ENCODE measurements around the gene MRPS12.

MRPS12 gene

DNA sequence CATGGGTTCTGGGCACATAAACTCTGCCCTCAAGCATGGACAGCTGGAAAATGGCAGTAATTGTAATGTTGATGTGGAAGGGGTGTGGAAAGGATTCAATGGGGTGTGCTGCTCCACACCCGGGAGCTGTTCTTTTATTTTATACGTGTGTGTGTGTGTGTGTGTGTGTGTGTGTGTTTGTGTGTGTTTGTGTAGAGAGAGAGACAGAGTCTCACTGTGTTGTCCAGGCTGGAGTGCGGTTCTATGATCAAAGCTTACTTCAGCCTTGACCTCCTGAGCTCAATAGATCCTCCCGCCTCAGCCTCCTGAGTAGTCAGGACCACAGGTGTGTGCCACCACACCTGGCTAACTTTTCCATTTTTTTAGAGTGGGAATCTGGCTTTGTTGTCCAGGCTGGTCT, 2.8 kb downstream of the MRPS12 start:
- H3K9me3 ChIP-seq (ENCODE audit: control insufficient read depth, insufficient read depth, low read depth, low read length): no peaks in the 10 kb centered on the region
- no peak overlapping the region for H3K27ac ChIP-seq (ENCODE audit: extremely low read depth, low read depth, low read length)
- peaks cover 10% of the 10 kb centered on the region; the same call in 1 of the 2 replicates for H3K4me1 ChIP-seq (ENCODE audit: control insufficient read depth, insufficient read depth, low read length)
- peaks cover 26 to 33% of the 10 kb centered on the region in 2 experiments for H3K36me3 ChIP-seq (ENCODE audit: control insufficient read depth in 2 of 2, insufficient read depth in 1 of 2, low read length in 2 of 2)
- CTCF ChIA-PET: interaction anchor here (0.5 to 5.3 kb wide), 26 partner anchors 8 to 887 kb away, joined by 3 to 60 read pairs (median 4); partner anchors contain the start of gene FAM98C
- H3K4me3 ChIP-seq (ENCODE audit: low read depth, low read length): no peak overlapping the region
- POLR2A ChIA-PET: interaction anchor here (0.7 to 1.6 kb wide), 5 partner anchors 42 to 559 kb away, joined by 3 to 6 read pairs (median 4); partner anchors contain the start of genes FAM98C, FBXO17 and PSMD8
- TF ChIP-seq ZNF292 (tag by site-specific recombination; IDR thresholded peaks at IDR 0.05; ENCODE audit: borderline replicate concordance, low read depth) (no peak), ZNF354C (tag by site-specific recombination; IDR thresholded peaks at IDR 0.05; ENCODE audit: borderline replicate concordance, low read depth) (no peak), ZNF585B (tag by site-specific recombination; IDR thresholded peaks at IDR 0.05) (no peak), ZBTB20 (tag by site-specific recombination; IDR thresholded peaks at IDR 0.05) (no peak), ZNF654 (tag by site-specific recombination; IDR thresholded peaks at IDR 0.05; ENCODE audit: low read depth) (no peak), ZBTB8A (tag by site-specific recombination; IDR thresholded peaks at IDR 0.05) (no peak), ZNF704 (tag by site-specific recombination; IDR thresholded peaks at IDR 0.05) (no peak), ZNF157 (tag by site-specific recombination; IDR thresholded peaks at IDR 0.05) (no peak), ZNF660 (tag by site-specific recombination; IDR thresholded peaks at IDR 0.05) (no peak), ZSCAN16 (tag by site-specific recombination; IDR thresholded peaks at IDR 0.05) (no peak), ZNF274 (IDR thresholded peaks at IDR 0.05; ENCODE audit: low read length) (no peak), ZNF274 (tag by site-specific recombination; IDR thresholded peaks at IDR 0.05; ENCODE audit: borderline replicate concordance) (peak; percentile 47; the same call in 1 of the 2 replicates), ZNF121 (tag by site-specific recombination; IDR thresholded peaks at IDR 0.05) (peak; percentile 89), ZNF155 (tag by site-specific recombination; IDR thresholded peaks at IDR 0.05) (0 out of 2 replicates have a peak, but pooled peaks have one; percentile 0), ZNF324 (tag by site-specific recombination; IDR thresholded peaks at IDR 0.05) (no peak), ZNF76 (tag by site-specific recombination; IDR thresholded peaks at IDR 0.05; ENCODE audit: borderline replicate concordance, low read depth) (no peak), BCL11B (tag by site-specific recombination; IDR thresholded peaks at IDR 0.05; ENCODE audit: low read depth) (no peak), ZNF776 (tag by site-specific recombination; IDR thresholded peaks at IDR 0.05; ENCODE audit: borderline replicate concordance) (no peak), ZNF146 (tag by site-specific recombination; IDR thresholded peaks at IDR 0.05) (no peak), ZNF48 (tag by site-specific recombination; IDR thresholded peaks at IDR 0.05) (no peak), ZNF843 (tag by site-specific recombination; IDR thresholded peaks at IDR 0.05) (no peak), ZNF549 (tag by site-specific recombination; IDR thresholded peaks at IDR 0.05) (no peak), ZNF514 (tag by site-specific recombination; IDR thresholded peaks at IDR 0.05) (no peak), ZNF23 (tag by site-specific recombination; IDR thresholded peaks at IDR 0.05; ENCODE audit: borderline replicate concordance) (no peak), ZBTB48 (tag by site-specific recombination; IDR thresholded peaks at IDR 0.05) (no peak), ZNF792 (tag by site-specific recombination; IDR thresholded peaks at IDR 0.05) (no peak), ZSCAN4 (tag by site-specific recombination; IDR thresholded peaks at IDR 0.05) (peak; percentile 56; the same call in 1 of the 2 replicates)
- TF ChIP-seq, protein P1, sequence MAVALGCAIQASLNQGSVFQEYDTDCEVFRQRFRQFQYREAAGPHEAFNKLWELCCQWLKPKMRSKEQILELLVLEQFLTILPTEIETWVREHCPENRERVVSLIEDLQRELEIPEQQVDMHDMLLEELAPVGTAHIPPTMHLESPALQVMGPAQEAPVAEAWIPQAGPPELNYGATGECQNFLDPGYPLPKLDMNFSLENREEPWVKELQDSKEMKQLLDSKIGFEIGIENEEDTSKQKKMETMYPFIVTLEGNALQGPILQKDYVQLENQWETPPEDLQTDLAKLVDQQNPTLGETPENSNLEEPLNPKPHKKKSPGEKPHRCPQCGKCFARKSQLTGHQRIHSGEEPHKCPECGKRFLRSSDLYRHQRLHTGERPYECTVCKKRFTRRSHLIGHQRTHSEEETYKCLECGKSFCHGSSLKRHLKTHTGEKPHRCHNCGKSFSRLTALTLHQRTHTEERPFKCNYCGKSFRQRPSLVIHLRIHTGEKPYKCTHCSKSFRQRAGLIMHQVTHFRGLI (tag by site-specific recombination; IDR thresholded peaks at IDR 0.05): no peak
- TF ChIP-seq, protein P2, sequence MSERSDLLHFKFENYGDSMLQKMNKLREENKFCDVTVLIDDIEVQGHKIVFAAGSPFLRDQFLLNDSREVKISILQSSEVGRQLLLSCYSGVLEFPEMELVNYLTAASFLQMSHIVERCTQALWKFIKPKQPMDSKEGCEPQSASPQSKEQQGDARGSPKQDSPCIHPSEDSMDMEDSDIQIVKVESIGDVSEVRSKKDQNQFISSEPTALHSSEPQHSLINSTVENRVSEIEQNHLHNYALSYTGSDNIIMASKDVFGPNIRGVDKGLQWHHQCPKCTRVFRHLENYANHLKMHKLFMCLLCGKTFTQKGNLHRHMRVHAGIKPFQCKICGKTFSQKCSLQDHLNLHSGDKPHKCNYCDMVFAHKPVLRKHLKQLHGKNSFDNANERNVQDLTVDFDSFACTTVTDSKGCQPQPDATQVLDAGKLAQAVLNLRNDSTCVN (tag by site-specific recombination; optimal IDR thresholded peaks at IDR 0.05): peak; percentile 7
- TF ChIP-seq, protein P3, sequence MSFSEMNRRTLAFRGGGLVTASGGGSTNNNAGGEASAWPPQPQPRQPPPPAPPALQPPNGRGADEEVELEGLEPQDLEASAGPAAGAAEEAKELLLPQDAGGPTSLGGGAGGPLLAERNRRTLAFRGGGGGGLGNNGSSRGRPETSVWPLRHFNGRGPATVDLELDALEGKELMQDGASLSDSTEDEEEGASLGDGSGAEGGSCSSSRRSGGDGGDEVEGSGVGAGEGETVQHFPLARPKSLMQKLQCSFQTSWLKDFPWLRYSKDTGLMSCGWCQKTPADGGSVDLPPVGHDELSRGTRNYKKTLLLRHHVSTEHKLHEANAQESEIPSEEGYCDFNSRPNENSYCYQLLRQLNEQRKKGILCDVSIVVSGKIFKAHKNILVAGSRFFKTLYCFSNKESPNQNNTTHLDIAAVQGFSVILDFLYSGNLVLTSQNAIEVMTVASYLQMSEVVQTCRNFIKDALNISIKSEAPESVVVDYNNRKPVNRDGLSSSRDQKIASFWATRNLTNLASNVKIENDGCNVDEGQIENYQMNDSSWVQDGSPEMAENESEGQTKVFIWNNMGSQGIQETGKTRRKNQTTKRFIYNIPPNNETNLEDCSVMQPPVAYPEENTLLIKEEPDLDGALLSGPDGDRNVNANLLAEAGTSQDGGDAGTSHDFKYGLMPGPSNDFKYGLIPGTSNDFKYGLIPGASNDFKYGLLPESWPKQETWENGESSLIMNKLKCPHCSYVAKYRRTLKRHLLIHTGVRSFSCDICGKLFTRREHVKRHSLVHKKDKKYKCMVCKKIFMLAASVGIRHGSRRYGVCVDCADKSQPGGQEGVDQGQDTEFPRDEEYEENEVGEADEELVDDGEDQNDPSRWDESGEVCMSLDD (tag by site-specific recombination; IDR thresholded peaks at IDR 0.05): no peak
- TF ChIP-seq, protein P4, sequence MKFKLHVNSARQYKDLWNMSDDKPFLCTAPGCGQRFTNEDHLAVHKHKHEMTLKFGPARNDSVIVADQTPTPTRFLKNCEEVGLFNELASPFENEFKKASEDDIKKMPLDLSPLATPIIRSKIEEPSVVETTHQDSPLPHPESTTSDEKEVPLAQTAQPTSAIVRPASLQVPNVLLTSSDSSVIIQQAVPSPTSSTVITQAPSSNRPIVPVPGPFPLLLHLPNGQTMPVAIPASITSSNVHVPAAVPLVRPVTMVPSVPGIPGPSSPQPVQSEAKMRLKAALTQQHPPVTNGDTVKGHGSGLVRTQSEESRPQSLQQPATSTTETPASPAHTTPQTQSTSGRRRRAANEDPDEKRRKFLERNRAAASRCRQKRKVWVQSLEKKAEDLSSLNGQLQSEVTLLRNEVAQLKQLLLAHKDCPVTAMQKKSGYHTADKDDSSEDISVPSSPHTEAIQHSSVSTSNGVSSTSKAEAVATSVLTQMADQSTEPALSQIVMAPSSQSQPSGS (tag by site-specific recombination; IDR thresholded peaks at IDR 0.05; ENCODE audit: low read depth): no peak

All from HEK293 (cell line).